ENCODE results near the gene PTK6. TPM values are rescaled to one million over a fixed set of nuclear protein-coding genes. Genes with fewer than 3 reads are reported as not detected.

The PTK6 gene
- total and polyA plus RNA-seq, 2 of the 13 experiments (the other 11 are each of a cell fraction or from before 2014, with no cell fraction given): 0.08 TPM; not detected in 1

- Histone ChIP-seq H3K27ac (ENCODE audit: extremely low read length, insufficient read depth, low read length) (no peak overlapping the region), H3K4me1 (ENCODE audit: insufficient read depth, low read length) (peaks cover 8% of the 10 kb centered on the region; the same call in 1 of the 2 replicates), H4K20me1 (ENCODE audit: insufficient read depth, low read length) (peaks cover 6% of the 10 kb centered on the region; the same call in 1 of the 2 replicates), H3K9ac (ENCODE audit: insufficient read depth, low read depth, low read length) (no peak overlapping the region), H3K9me3 (ENCODE audit: low read length) (no peaks in the 10 kb centered on the region), H3K4me3 (replicated peaks in 1 of 3; ENCODE audit: insufficient read depth in 1 of 3, low read depth in 2 of 3, low read length in 3 of 3) (no peak overlapping the region), H3K79me2 (ENCODE audit: insufficient read depth, low read length) (no peaks in the 10 kb centered on the region), H3K27me3 (ENCODE audit: control insufficient read depth in 1 of 2, insufficient read depth in 2 of 2, low read length in 2 of 2) (peaks cover 33 to 66% of the 10 kb centered on the region in 2 experiments), H3K4me2 (ENCODE audit: low read depth, low read length) (no peak overlapping the region), H3K36me3 (replicated peaks in 1 of 2; ENCODE audit: control insufficient read depth in 1 of 2, insufficient read depth in 2 of 2, low read length in 2 of 2) (no peaks in the 10 kb centered on the region), H2AFZ (ENCODE audit: low read length) (no peak overlapping the region)
- TF ChIP-seq ZNF512B (CRISPR knock-in tag; IDR thresholded peaks at IDR 0.05; ENCODE audit: borderline replicate concordance) (no peak), TBX2 (CRISPR knock-in tag; IDR thresholded peaks at IDR 0.05; ENCODE audit: borderline replicate concordance) (0 out of 2 replicates have a peak, but pooled peaks have one; percentile 7), ZMYM3 (CRISPR knock-in tag; IDR thresholded peaks at IDR 0.05) (0 out of 2 replicates have a peak, but pooled peaks have one; percentile 13), MBNL3 (CRISPR knock-in tag; conservative IDR thresholded peaks at IDR 0.05) (no peak), ATF2 (CRISPR knock-in tag; IDR thresholded peaks at IDR 0.05) (no peak), ZNF720 (CRISPR knock-in tag; IDR thresholded peaks at IDR 0.05) (no peak), ZNF768 (CRISPR knock-in tag; IDR thresholded peaks at IDR 0.05) (peak; percentile 87)
- POLR2A ChIA-PET: no interaction called here
- CTCF ChIA-PET (ENCODE audit: low intra/inter-chr PET ratio, low total read pairs): interaction anchor here (1.4 kb wide), 1 partner anchor 24 kb away, joined by 4 read pairs; no protein-coding TSS in a partner anchor
- BruUV-seq (replicated peaks): no TSS peak
- DNase-seq (ENCODE audit: low spot score) (no peak), ATAC-seq (no peak), FAIRE-seq (no peak)
- 18% methylated on average over 7 of the region's 8 CpGs for WGBS (ENCODE audit: low lambda C conversion rate)
- intact Hi-C loops (cut with micrococcal nuclease; ENCODE audit: unreplicated experiment) (no loop called here), in situ Hi-C loops (cut with HindIII; ENCODE audit: extremely low pct_ligation_motif_present, low pct_unique_long_range_greater_than_20kb) (no loop called here)
Measured at GRCh38 chr20:63495167-63495720, 41.9 kb downstream of the PTK6 start.

Data from HepG2 (cell line).